ENCODE data around the gene STIMATE. TPM values are rescaled to one million over a fixed set of nuclear protein-coding genes. Genes with fewer than 3 reads are reported as not detected.

STIMATE gene
- total RNA-seq, 1 donor from 2014 or later, result 28.4 TPM

- Mint-ChIP-seq H3K9me3 (no peaks in the 10 kb centered on the region), H3K4me3 (no peak overlapping the region), H3K27ac (no peak overlapping the region), H3K27me3 (peaks cover 2% of the 10 kb centered on the region), H3K4me1 (ENCODE audit: unreplicated experiment) (peaks cover 8% of the 10 kb centered on the region), H3K36me3 (no peaks in the 10 kb centered on the region)
- TF ChIP-seq, protein P1, sequence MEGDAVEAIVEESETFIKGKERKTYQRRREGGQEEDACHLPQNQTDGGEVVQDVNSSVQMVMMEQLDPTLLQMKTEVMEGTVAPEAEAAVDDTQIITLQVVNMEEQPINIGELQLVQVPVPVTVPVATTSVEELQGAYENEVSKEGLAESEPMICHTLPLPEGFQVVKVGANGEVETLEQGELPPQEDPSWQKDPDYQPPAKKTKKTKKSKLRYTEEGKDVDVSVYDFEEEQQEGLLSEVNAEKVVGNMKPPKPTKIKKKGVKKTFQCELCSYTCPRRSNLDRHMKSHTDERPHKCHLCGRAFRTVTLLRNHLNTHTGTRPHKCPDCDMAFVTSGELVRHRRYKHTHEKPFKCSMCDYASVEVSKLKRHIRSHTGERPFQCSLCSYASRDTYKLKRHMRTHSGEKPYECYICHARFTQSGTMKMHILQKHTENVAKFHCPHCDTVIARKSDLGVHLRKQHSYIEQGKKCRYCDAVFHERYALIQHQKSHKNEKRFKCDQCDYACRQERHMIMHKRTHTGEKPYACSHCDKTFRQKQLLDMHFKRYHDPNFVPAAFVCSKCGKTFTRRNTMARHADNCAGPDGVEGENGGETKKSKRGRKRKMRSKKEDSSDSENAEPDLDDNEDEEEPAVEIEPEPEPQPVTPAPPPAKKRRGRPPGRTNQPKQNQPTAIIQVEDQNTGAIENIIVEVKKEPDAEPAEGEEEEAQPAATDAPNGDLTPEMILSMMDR (conservative IDR thresholded peaks at IDR 0.05), result no peak
- no peak for DNase-seq (ENCODE audit: extremely low spot score, unreplicated experiment)
Observed at GRCh38 chr3:52791366-52791765, 106.0 kb downstream of the STIMATE start.

GRCh38 chr3:52790741-52791140, 106.6 kb downstream of the STIMATE start:
- Mint-ChIP-seq H3K36me3 (no peaks in the 10 kb centered on the region), H3K4me1 (ENCODE audit: unreplicated experiment) (peaks cover 8% of the 10 kb centered on the region), H3K27me3 (peaks cover 2% of the 10 kb centered on the region), H3K27ac (no peak overlapping the region), H3K9me3 (no peaks in the 10 kb centered on the region), H3K4me3 (no peak overlapping the region)
- DNase-seq (ENCODE audit: extremely low spot score, unreplicated experiment), result no peak
- TF ChIP-seq, protein P1 (conservative IDR thresholded peaks at IDR 0.05), result no peak

DNA sequence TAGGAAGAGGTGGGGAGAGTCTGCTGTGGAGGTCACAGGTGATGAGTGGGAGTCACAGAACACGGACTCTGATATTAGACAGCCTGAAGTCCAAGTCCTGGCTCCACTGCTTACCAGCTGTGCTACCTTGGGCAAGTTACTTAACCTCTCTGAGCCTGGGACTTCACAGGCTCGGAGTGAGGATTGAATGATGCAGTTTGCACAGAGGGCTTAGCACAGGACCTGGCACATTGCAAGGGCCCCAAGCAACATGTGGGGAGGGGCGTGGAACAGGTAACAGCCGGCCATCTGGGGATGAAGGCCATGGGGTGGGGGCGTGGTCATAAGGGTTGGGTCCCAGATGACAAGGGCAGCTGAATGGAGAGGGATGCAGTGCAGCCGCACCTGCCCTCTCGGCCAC, 107.0 kb downstream of the STIMATE start:
- H3K27ac Mint-ChIP-seq, result no peak overlapping the region
- H3K4me1 Mint-ChIP-seq (ENCODE audit: unreplicated experiment), result peaks cover 8% of the 10 kb centered on the region
- no peaks in the 10 kb centered on the region for H3K36me3 Mint-ChIP-seq
- no peak overlapping the region for H3K4me3 Mint-ChIP-seq
- no peak for DNase-seq (ENCODE audit: extremely low spot score, unreplicated experiment)
- peaks cover 2% of the 10 kb centered on the region for H3K27me3 Mint-ChIP-seq
- no peaks in the 10 kb centered on the region for H3K9me3 Mint-ChIP-seq
- TF ChIP-seq, protein P1 (conservative IDR thresholded peaks at IDR 0.05), result no peak

- Mint-ChIP-seq H3K9me3 (no peaks in the 10 kb centered on the region), H3K4me3 (no peak overlapping the region), H3K36me3 (no peaks in the 10 kb centered on the region), H3K4me1 (ENCODE audit: unreplicated experiment) (peaks cover 8% of the 10 kb centered on the region), H3K27me3 (peaks cover 2% of the 10 kb centered on the region), H3K27ac (no peak overlapping the region)
- TF ChIP-seq, protein P1 (conservative IDR thresholded peaks at IDR 0.05), result no peak
- no peak for DNase-seq (ENCODE audit: extremely low spot score, unreplicated experiment)
Observed at GRCh38 chr3:52789746-52790040, 107.7 kb downstream of the STIMATE start.

GRCh38 chr3:52788890-52789745, 108.2 kb downstream of the STIMATE start:
- Mint-ChIP-seq H3K36me3 (no peaks in the 10 kb centered on the region), H3K27me3 (peaks cover 2% of the 10 kb centered on the region), H3K27ac (no peak overlapping the region), H3K9me3 (no peaks in the 10 kb centered on the region), H3K4me1 (ENCODE audit: unreplicated experiment) (peaks cover 3% of the 10 kb centered on the region), H3K4me3 (no peak overlapping the region)
- TF ChIP-seq, protein P1 (conservative IDR thresholded peaks at IDR 0.05), result no peak
- no peak for DNase-seq (ENCODE audit: extremely low spot score, unreplicated experiment)

All from type B pancreatic cell (in vitro differentiated cells).